ENCODE data around the gene NCBP3. TPM values are rescaled to one million over a fixed set of nuclear protein-coding genes. Genes with fewer than 3 reads are reported as not detected.

NCBP3 gene, protein sequence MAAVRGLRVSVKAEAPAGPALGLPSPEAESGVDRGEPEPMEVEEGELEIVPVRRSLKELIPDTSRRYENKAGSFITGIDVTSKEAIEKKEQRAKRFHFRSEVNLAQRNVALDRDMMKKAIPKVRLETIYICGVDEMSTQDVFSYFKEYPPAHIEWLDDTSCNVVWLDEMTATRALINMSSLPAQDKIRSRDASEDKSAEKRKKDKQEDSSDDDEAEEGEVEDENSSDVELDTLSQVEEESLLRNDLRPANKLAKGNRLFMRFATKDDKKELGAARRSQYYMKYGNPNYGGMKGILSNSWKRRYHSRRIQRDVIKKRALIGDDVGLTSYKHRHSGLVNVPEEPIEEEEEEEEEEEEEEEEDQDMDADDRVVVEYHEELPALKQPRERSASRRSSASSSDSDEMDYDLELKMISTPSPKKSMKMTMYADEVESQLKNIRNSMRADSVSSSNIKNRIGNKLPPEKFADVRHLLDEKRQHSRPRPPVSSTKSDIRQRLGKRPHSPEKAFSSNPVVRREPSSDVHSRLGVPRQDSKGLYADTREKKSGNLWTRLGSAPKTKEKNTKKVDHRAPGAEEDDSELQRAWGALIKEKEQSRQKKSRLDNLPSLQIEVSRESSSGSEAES
- 10 to 100 TPM; 46.3 to 48.7 TPM for total RNA-seq

DNA sequence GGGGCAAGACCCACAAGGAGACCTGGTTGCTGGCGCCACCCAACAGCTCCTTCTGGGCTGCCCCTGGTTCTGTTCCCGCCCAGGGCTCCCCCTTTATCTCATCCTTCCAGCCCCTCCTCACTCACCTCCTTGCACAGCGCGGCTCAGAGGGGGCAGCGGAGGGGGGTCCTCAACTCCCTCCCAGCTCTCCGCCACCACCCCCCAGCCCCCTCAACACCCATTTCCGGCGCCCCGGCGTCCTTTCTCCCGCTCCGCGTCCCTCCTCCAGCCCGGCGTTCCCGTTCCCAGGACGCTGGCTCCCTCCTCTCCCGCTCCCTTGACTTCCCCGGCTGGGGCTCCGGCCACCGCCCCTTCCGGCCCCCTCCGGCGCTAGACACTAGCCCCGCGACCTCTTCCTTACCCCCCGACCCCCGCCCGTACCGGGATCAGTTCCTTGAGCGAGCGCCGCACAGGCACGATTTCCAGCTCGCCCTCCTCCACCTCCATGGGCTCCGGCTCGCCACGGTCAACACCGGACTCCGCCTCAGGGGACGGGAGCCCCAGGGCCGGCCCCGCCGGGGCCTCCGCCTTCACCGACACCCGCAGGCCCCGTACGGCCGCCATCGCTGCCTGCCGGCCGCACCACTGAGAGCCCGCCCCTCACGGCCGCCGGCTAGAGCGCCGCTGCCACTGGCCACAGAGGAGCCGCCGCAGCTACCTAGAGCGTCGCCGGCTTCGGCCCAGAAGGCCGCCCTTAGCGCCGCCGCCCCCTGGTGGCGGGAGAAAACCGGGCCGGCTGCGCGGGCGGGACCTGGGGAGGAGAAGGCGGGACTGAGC, at the start of gene NCBP3:
TSS of gene NCBP3 (minus strand) at position 626 of the 816 bp plus-strand sequence. CDS start at position 603, 23 bp downstream.
- Mint-ChIP-seq H3K36me3 (peaks cover 16% of the 10 kb centered on the region), H3K27me3 (peaks cover 12% of the 10 kb centered on the region), H3K27ac (peak within 1 kb of the TSS; percentile 94), H3K9me3 (ENCODE audit: low read depth) (no peaks in the 10 kb centered on the region), H3K4me1 (peaks cover 25% of the 10 kb centered on the region), H3K4me3 (peak within 1 kb of the TSS; percentile 98)
- DNase-seq = peak; percentile 92
- peak; percentile 95 for ATAC-seq
- CTCF ChIA-PET = interaction anchor here (0.6 to 6.5 kb wide), 45 partner anchors 9 to 227 kb away, joined by 3 to 100 read pairs (median 5); partner anchors contain the start of genes CAMKK1, CTNS, HASPIN and P2RX1

- no peaks in the 10 kb centered on the region for H3K9me3 Mint-ChIP-seq (ENCODE audit: low read depth)
- H3K27ac Mint-ChIP-seq = no peak overlapping the region
- DNase-seq = no peak
- H3K4me3 Mint-ChIP-seq = no peak overlapping the region
- H3K36me3 Mint-ChIP-seq = no peaks in the 10 kb centered on the region
- H3K27me3 Mint-ChIP-seq = peaks cover 7% of the 10 kb centered on the region
- CTCF ChIA-PET = interaction anchor here (4.3 to 5.2 kb wide), 2 partner anchors 19 to 31 kb away, joined by 15 to 26 read pairs; no protein-coding TSS in a partner anchor
- H3K4me1 Mint-ChIP-seq = peaks cover 23% of the 10 kb centered on the region
- ATAC-seq = no peak
These were observed 49.3 kb upstream of the NCBP3 start for GRCh38 chr17:3895354-3895753.

- no peak overlapping the region for H3K27ac Mint-ChIP-seq
- CTCF ChIA-PET = interaction anchor here (0.8 to 5.2 kb wide), 5 partner anchors 19 to 68 kb away, joined by 3 to 26 read pairs (median 6); partner anchors contain the start of gene P2RX1
- ATAC-seq (no peak), DNase-seq (no peak)
- no peaks in the 10 kb centered on the region for H3K9me3 Mint-ChIP-seq (ENCODE audit: low read depth)
- H3K36me3 Mint-ChIP-seq = no peaks in the 10 kb centered on the region
- peaks cover 7% of the 10 kb centered on the region for H3K27me3 Mint-ChIP-seq
- H3K4me3 Mint-ChIP-seq = no peak overlapping the region
- H3K4me1 Mint-ChIP-seq = peaks cover 23% of the 10 kb centered on the region
These were observed 48.9 kb upstream of the NCBP3 start for GRCh38 chr17:3894911-3895343.

- H3K27ac Mint-ChIP-seq = no peak overlapping the region
These were observed 48.1 kb upstream of the NCBP3 start for GRCh38 chr17:3894188-3894587.

GRCh38 chr17:3893720-3894116, 47.7 kb upstream of the NCBP3 start:
- Mint-ChIP-seq H3K9me3 (ENCODE audit: low read depth) (no peaks in the 10 kb centered on the region), H3K36me3 (no peaks in the 10 kb centered on the region), H3K27ac (peak overlapping the region; percentile 68), H3K27me3 (peaks cover 7% of the 10 kb centered on the region), H3K4me3 (peak overlapping the region; percentile 69), H3K4me1 (peaks cover 23% of the 10 kb centered on the region)
- no peak for ATAC-seq
- DNase-seq = no peak
- CTCF ChIA-PET = interaction anchor here (1.4 to 5.2 kb wide), 5 partner anchors 20 to 49 kb away, joined by 4 to 26 read pairs (median 6); no protein-coding TSS in a partner anchor

More at GRCh38 chr17:3894188-3894587, 48.1 kb upstream of the NCBP3 start:
- CTCF ChIA-PET = interaction anchor here (0.8 to 5.2 kb wide), 5 partner anchors 20 to 67 kb away, joined by 3 to 26 read pairs (median 6); partner anchors contain the start of gene P2RX1
- ATAC-seq = no peak
- no peak for DNase-seq
- Mint-ChIP-seq H3K4me3 (no peak overlapping the region), H3K27me3 (peaks cover 7% of the 10 kb centered on the region), H3K9me3 (ENCODE audit: low read depth) (no peaks in the 10 kb centered on the region), H3K4me1 (peaks cover 23% of the 10 kb centered on the region), H3K36me3 (no peaks in the 10 kb centered on the region)

DNA sequence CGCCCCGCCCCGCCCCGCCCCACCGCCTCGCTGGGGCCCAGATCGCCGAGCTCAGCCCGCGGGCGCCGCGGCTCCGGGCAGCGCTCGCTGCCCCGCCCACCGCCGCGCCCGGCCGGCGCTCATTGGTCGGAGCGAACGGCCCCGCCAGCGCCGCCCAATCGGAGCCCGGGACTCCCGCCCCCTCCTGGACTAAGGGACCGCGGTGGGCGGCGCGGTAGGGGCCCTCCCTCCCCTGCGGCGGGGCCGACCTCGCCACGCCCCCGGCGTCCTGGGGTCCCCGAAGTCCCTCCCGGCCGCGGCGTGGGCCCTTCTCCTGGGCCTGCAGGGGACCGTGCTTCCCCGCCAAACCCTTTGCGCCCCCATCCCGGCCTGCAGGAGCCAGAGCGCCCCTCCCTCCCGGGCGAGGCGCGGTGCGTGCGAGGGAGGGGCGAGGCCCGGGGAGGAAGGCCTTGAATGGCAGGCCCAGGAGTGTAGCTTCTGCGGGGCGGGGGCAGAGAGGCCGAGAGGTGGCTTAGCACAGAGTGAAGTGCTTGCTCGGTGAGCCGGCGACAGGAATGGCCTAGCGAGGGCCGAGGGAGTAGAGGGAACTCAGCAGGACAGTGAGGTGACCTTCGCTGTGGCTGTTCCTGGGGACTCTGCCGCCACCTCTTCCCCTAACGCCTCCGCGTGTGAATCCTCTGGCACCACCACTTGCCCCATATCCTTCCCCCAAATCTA, 47.1 kb upstream of the NCBP3 start, which contains the start of gene CAMKK1:
TSS of gene CAMKK1 (minus strand) at position 51 of the 717 bp plus-strand sequence. CDS start 7,366 bp downstream, outside the sequence.
- H3K36me3 Mint-ChIP-seq = no peaks in the 10 kb centered on the region
- peak within 1 kb of the TSS; percentile 68 for H3K27ac Mint-ChIP-seq
- H3K4me1 Mint-ChIP-seq = peaks cover 23% of the 10 kb centered on the region
- H3K4me3 Mint-ChIP-seq = peak within 1 kb of the TSS; percentile 73
- peak; percentile 91 for DNase-seq
- H3K27me3 Mint-ChIP-seq = peaks cover 7% of the 10 kb centered on the region
- CTCF ChIA-PET = interaction anchor here (1.4 to 4.3 kb wide), 3 partner anchors 21 to 48 kb away, joined by 4 to 15 read pairs (median 5); no protein-coding TSS in a partner anchor
- ATAC-seq = peak; percentile 92
- no peaks in the 10 kb centered on the region for H3K9me3 Mint-ChIP-seq (ENCODE audit: low read depth)

DNA sequence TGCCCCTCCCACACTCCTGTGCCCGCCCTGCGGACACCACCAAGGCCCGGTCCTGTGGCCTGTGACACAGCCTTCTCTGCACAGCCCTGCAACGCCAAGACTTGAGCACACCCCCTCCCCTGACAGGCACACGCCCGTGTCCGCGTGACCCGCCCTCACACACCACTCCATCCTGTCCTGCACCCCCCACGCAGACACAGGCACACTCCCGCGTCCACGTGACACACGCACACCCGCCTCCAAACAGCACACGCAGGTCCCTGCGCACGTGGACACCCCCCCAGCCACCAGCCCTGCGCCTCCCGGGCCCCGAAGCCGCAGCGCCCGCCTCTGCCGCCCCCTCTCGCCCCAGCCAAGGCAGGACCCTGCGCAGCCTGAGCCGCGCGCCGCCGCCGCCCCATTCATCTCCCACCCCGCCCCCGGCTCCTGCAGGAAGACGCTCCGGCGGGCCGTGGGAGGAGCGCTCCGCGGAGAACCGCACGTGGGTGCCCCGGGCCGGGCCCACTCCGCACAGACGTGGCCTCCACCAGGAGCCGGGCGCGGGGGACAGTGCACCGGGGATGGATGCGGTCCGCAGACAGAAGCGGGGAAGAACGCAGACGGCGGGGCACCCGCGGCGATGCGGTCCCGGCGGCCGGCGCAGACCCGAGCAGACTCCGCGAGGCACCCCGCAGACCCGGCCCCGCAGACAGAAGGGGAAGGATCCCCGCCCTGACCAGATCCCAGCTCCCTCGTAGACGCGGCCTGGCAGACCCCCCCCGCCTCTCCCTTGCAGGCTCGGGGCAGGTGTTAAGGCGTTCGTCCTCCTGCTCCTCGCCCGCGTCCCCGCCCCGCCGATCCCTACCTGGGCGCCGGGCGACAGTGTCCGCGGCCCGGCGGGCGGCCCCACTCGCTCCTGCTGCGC, 46.3 kb upstream of the NCBP3 start:
- ATAC-seq = peak; percentile 30
- no peak overlapping the region for H3K27ac Mint-ChIP-seq

GRCh38 chr17:3891626-3892094, 45.6 kb upstream of the NCBP3 start:
- Mint-ChIP-seq H3K4me1 (peaks cover 32% of the 10 kb centered on the region), H3K4me3 (peak overlapping the region; percentile 73), H3K27me3 (peaks cover 7% of the 10 kb centered on the region), H3K27ac (no peak overlapping the region), H3K36me3 (no peaks in the 10 kb centered on the region), H3K9me3 (ENCODE audit: low read depth) (no peaks in the 10 kb centered on the region)
- no peak for DNase-seq
- CTCF ChIA-PET = no interaction called here
- no peak for ATAC-seq

More for the DNA sequence above, 46.3 kb upstream of the NCBP3 start:
- Mint-ChIP-seq H3K4me3 (peak overlapping the region; percentile 73), H3K36me3 (no peaks in the 10 kb centered on the region), H3K9me3 (ENCODE audit: low read depth) (no peaks in the 10 kb centered on the region), H3K27me3 (peaks cover 7% of the 10 kb centered on the region), H3K4me1 (peaks cover 25% of the 10 kb centered on the region)
- CTCF ChIA-PET = interaction anchor here (1.4 to 4.3 kb wide), 3 partner anchors 22 to 47 kb away, joined by 4 to 15 read pairs (median 5); no protein-coding TSS in a partner anchor
- DNase-seq = peak; percentile 81

DNA sequence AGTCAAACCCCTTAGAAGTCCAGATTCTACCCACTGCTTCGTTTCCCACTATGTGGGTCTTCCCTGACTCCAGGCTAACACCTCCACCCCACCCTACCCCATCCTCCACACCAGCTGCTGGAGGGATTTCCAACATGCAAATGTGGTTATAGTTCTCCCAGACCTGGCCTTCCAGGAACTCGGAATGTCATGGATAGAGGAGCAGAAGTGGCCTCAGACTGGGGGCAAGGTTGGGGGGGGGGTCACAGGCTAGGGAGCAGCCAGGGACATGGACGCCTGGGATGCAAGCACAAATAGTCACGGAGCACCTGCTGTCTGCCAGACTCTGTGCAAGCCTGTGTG, 44.8 kb upstream of the NCBP3 start:
- no peaks in the 10 kb centered on the region for H3K36me3 Mint-ChIP-seq
- H3K9me3 Mint-ChIP-seq (ENCODE audit: low read depth) = no peaks in the 10 kb centered on the region
- H3K27me3 Mint-ChIP-seq = peaks cover 7% of the 10 kb centered on the region
- ATAC-seq = no peak
- no peak overlapping the region for H3K27ac Mint-ChIP-seq
- peak overlapping the region; percentile 73 for H3K4me3 Mint-ChIP-seq
- peaks cover 38% of the 10 kb centered on the region for H3K4me1 Mint-ChIP-seq
- no peak for DNase-seq
- CTCF ChIA-PET = interaction anchor here (1.2 to 1.8 kb wide), 2 partner anchors 10 to 23 kb away, joined by 4 read pairs; no protein-coding TSS in a partner anchor

DNA sequence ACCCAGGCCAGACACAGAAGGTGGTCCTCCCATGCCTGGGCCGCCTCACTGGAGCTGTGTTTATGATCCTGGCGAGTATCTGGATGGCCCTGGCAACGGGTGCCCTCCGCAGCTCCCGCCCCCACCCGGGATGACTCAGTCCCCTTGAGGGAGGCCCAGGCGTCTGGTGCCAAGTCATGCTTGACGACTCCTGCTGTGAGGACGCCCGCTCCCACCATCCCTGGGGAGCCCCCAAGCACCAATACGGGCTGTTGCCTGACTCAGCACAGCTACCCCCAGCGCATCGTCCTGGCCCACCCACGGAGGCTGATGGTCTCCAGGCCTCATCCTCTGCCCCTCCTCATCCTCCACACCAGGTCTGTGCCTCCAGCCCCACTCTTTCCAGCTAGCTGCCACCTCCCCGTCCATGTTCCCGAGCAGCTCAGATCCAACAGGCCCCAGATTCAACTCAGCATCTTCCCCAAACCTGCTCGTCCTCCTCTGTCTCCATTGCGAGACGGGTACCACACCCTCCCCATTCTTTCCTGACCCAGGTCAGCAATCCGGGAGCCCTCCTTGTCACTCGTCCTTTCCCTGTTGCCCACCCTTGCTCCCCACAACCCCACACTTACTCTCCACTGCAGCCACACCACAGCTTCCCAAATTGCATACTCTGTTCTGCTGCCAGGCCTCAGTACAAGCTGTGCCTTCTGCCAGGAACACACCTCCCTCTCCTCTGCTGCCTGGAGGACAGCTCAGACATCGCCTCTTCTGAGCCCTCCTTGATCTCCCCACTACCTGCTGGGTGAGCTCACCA, 44.2 kb upstream of the NCBP3 start:
- no peak overlapping the region for H3K4me3 Mint-ChIP-seq
- no peak overlapping the region for H3K27ac Mint-ChIP-seq
- CTCF ChIA-PET = interaction anchor here (1.2 to 1.8 kb wide), 2 partner anchors 10 to 24 kb away, joined by 4 read pairs; no protein-coding TSS in a partner anchor
- peaks cover 38% of the 10 kb centered on the region for H3K4me1 Mint-ChIP-seq
- H3K36me3 Mint-ChIP-seq = no peaks in the 10 kb centered on the region
- H3K27me3 Mint-ChIP-seq = peaks cover 7% of the 10 kb centered on the region
- DNase-seq (no peak), ATAC-seq (no peak)
- H3K9me3 Mint-ChIP-seq (ENCODE audit: low read depth) = no peaks in the 10 kb centered on the region
